Jurkat, Clone E6-1 (cell line): ENCODE measurements around the gene KLF13.
A peak's percentile ranks its signal among the peaks of the same experiment; 100 is the strongest.

Experiments
- DNase-seq: peaks from one replicate; pipeline ENCODE4 v3.0.0-alpha.2; 2011; ENCODE audit warnings: low read depth, low spot score
- H3K4me3 ChIP-seq: 2 replicates; pipeline ENCODE4 v1.5.1; 2011; ENCODE audit warnings: mild to moderate bottlenecking, low read length, control low read depth, moderate library complexity

KLF13 gene

DNA sequence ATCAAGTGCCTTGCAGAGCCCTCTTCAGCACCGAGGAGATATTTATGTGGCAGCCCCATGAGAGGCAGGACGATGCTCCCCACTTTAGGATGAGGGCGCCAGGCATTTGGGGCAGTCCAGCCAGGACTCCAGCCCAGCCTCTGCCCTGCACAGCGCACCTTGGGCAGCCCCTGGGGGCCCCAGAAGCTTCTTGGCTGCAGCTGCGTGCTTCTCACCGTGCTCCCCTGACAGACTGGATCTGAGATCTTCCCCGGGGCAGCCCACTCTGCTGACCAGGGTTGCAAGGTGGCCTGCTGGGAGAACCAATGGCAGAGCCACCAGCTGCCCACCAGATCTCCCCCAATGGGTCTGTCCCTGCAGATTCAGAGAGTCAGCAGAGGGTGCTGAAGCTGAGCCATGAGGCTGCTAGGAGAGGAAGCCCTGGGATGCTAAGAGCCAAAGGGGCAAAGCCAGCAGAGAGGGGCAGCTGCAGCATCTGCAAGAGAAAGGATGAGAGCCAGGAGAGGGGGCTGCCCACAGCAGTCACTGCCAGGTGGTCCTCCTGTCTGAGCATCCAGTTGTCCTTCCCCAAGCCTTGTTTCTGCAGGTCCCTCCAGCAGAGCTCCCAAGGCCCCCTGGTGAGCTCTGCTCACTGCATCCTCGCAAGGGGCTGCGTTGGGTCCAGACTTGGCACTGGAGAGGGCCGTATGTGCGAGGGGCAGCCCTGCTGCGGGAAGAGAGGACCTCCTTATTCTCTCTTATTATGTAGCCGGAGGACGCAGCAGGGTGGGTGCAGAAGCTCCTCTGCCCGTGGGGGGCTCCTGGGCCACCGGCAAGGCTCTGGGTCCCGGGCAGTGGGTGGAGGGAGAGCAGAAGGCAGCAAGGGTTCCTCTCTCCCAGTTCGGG, 14.7 kb upstream of the KLF13 start:
- H3K4me3 ChIP-seq: no peak overlapping the region
- DNase-seq: no peak

DNA sequence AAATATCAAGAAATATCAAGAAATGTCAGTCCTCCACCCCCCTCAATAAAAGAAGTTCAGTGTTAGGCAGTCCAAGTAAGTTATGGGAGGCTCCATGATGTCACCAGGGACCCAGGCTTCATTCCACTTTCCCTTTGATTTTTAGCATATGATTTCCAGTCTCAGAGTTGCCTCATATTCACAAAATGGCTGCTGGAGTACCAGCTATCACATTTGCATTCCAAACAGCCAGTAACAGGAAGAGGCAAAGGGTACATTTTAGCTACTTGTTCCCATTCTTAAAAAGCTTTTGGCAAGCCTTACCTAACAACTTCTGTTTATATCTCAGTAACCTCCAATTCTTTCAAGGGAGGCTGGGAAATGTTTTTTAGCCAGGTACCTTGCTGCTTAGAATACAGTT, 13.4 kb upstream of the KLF13 start:
- DNase-seq: no peak
- no peak overlapping the region for H3K4me3 ChIP-seq

DNA sequence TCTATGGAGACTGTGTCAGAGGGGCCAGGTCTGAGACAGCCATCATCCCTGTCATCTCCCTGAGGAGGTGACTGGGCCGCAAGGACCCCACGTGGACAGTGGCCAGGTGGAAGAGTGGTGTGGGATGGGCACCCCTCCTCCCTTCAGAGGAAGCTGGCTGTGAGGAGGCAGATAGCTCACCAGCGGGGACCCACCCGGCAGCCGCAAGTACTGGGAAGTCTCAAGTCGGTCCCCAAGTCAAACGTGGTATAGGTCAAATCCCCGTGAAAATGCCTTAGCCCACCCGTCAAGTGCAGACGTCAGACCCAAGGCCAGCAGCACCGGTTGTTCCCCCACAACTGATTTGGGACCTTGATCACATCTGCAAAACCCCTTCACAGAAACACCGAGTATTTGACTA, 12.3 kb upstream of the KLF13 start:
- no peak for DNase-seq
- H3K4me3 ChIP-seq: no peak overlapping the region

DNA sequence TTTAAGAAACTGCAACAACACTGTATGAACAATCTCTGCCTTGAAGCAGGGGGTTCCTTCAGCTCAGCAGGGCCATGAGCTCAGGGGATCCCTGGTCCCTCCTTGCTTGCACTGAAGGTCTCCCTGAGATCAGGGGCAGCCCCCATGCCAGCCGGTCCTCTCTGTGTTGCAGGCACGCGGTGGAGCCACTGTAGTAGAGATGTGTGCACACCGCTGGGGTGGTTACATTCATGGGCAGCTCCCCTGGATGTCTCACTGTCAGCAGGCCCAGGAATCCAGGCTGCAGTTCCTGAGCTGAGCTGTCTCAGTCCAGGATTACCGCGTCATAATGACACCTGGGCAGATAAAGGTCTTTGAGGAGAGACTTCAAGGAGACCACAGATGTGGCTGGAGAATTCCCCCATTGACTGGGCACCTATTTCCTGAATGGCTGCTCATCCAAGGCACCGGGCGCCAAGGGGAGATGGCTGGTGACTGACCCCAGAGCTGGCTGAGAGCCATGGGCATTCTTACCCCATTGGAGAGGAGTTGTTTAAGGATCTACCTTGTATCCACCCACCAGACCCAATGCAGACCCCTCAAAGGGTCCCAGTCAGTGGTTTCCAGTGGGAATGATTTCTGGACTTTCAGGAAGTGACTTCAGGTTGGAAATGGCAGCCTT, 10.4 kb upstream of the KLF13 start:
- no peak for DNase-seq

DNA sequence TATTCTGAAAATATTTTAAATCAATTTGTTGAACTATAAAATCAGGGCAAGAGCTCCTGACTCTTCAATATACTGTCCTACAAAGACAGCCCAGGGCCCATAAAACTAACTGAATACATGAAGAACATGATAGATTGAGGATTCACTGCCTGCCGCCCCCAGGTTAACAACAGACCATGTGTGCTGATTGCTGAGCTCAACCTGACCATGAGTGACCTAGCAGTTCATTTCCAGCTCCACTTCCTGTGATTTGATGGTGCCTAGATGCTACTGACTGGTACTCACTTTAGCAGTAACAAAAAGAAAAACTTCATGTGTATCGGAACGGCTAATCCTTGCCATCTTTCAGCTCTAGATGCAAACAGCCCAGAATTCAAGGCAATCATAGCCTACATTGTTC, 9.6 kb upstream of the KLF13 start:
- DNase-seq: no peak
- no peak overlapping the region for H3K4me3 ChIP-seq

More for the DNA sequence above, 10.4 kb upstream of the KLF13 start:
- no peak overlapping the region for H3K4me3 ChIP-seq

DNA sequence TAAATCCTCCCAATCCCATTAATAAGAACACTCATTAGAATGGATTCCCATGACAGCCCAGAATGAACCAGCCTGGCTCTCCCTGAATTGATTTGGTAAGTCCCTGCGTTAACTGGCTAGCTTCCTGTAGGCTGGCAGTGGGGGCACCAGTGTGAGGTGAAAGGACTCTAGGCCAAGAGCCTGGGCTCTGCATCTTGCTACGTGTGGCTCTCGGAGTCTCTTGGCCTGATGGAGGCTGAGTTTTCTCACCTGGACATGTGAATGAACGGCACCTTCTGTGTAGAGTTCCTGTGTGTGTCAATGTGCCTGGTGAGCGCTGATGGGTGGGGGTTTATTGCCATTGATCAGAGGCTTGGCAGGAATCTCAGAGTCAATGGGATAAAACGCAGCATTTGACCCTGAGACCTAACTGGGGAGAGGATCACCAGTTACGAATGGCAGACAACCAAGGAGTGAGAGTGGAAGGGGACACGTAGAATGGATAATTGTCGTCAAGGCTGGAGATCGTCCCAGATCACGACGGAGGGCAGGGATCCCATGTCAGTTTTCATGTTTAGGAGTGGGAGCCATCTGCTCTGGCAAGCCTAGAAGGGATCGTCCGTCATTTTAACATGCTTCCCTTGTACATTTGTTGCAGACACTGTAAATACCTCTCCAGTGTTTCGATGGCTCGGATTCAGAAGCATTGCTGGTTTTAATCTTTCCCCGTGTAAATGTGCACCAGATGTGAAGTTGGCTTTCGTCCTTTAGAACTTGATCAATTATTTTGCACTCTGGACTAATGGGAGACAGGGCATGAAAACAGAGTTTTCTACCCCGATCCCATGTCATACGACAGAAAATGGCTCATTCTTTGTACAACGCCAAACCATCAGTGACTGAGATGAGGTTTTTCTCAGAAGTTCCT, 9.0 kb upstream of the KLF13 start:
- no peak overlapping the region for H3K4me3 ChIP-seq
- DNase-seq: no peak

DNA sequence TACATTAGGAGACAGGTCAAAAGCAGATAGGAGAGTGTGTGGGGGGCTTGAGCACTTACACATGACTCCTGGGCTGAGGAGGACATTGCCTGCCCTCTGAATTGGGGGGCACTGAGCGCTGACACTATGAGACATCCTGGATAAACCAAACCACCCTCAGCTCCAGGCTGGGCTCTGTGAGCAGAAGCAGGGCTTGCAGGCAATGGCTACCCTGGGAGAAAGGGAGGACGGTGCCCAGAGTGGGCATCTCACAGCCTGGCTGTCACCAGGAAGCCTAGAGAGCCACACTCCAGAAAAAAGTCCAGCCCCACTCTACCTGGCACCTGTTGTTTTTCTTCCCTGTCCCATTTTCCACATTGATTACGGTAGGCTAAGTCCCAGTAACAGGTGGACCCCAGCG, 8.2 kb upstream of the KLF13 start:
- no peak for DNase-seq
- H3K4me3 ChIP-seq: no peak overlapping the region

DNA sequence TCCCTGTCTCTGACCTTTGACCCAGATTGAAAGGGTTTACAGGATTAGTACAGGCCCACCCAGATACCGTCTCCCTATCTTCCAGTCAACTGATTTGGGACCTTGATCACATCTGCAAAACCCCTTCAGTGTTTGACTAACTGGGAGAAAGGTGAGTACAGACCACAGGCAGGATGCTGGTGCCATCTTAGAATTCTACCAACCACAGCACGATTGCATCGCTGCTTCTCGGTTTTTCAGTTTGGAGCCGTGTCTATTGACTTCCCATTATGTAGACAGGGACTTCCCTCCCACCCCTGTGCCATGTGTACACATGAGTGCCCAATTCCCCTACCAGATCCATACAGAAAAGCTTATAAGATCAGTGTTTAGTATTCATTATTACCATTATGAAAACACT, 6.6 kb upstream of the KLF13 start:
- H3K4me3 ChIP-seq: no peak overlapping the region
- peak; percentile 67 for DNase-seq

DNA sequence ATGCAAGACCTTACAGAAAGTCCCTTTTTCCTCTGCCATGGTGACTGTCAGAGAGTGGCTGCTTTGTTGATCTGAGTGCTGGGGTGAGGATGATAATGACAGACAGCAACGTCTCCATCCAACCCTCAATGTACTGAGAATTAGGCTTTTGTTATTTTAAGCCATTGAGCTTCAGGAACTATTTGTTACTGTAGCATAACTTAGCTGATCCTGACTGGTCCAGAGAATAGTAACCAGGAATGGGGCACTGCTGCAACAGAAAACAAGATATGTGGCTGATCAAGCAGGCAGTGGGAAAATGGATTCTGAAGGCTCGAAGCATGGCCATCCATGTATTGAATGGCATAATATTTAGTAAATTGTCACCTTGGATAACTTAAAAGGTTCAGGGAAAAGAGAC, 5.2 kb upstream of the KLF13 start:
- H3K4me3 ChIP-seq: no peak overlapping the region
- DNase-seq: no peak

DNA sequence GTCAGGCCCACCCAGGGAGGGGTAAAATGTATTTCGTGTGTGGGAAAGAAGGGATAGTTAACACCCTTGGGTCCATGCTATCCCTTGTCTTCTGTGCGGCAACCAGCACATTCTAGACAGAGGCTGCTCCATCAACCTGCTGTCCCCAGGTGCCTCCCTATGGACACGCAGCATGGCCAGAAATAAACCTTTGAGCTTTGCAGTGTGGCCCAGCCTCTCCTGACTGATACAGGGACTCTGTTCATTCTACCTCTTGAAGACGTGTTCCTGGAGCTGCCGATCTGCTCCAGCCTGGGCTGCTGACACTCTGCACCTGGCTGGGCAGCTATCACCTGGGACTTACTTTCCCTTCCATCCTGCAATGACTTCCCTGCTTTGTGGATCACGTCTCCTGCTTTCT, 4.1 kb upstream of the KLF13 start:
- no peak for DNase-seq
- H3K4me3 ChIP-seq: no peak overlapping the region

DNA sequence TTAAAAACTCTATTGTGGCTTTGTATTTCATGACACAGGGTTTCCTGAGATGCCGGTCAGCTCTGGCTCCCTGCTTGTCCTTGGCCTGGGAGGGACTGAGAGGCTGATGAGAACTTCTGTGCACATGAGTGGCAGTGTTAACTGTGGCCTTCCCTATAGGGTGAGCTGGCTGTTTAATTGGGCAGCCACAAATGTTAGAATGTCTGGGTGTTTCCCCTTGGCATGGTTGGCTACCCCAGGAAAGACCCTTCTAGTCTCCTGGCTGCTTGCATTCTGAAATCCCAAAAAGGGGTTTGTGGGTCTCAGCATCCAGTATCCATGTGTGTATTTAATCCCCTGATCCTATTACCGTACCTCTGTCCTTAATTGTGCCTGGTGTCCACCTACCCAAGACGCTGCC, 3.0 kb upstream of the KLF13 start:
- no peak overlapping the region for H3K4me3 ChIP-seq
- no peak for DNase-seq

DNA sequence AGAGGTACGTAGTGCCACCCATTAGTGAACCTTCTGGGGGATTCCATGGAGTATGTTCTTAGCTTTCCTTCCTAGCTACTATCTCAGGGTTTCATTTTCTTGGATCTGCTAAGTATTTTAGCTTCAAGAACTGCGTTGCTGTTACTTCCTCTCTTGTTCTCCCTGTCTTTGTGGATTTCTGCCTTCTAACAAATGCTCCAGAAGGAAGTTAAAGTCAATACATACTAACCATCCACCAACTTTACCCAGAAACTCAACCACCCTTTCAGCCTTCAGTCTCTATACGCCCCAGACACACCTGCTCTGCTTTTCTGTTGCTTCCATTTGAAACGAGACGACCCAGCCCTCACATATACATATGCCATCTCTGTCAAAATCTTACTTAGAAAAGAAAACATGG, 2.4 kb upstream of the KLF13 start:
- no peak overlapping the region for H3K4me3 ChIP-seq
- DNase-seq: no peak

DNA sequence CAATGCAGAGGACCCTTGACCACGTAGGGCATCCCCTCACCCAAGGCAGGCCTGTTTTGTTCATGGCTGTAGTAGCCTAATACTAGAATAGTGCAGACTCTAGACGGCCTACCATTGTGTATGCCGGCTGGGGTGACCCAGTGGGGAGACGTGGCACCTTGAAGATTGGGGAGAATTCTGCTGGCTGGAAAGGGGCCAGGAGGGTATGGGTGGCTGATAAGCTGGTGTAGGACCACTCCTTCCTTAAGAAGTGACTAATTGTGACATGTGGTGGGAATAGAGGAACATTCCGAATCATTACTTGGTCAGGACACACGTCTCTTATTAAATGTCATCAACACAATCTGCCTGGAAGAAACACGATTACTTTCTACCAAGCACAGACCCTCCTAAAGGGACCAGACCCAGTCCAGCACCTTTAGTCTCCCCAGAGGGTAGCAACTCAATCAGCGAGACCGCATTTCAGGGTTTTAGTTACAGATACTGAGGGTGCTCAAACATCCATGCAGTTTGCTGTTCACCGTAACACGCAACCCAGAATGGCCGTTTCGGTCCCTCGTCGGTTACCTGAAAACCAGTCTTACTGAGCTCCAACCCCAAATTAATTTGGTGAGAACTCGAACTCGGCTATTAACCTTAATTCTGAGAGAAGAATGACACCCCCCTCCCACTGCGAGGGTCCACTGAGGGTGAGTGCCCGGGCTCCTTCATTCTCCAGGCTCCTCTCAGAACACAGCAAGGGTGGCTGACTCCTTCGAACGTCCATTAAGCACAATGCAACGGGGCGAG, 1.6 kb upstream of the KLF13 start:
- DNase-seq: no peak
- H3K4me3 ChIP-seq: peak overlapping the region; percentile 62

DNA sequence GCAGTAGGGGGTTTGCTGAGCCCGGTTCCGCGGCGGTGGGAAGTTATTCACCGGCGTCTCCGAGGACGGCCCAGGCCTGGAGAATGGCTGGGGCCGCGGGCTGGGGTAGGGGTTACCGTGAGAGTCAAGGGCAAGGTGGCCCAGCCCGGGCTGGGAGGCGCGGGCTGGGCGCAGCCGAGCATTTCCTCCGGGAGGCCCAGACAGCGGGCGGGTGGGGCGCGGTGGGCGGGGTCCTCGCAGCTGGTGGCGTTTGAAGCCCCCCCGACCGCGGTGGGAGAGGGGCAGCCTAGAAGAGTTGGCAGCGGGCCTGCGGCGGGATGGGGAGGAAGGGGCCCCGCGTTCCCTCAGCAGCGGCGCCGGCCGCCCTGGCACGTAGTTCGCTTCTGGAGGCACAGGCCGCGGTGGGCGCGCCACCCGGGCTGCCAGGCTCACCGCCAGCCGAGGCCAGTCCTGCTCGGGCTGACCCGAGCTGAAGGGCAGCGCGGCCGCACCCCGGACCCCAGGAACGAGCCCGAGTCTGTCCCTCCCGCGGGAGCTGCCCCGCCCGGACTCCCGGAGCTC, 960 bp upstream of the KLF13 start:
- DNase-seq: peak; percentile 71
- H3K4me3 ChIP-seq: peak overlapping the region; percentile 62

DNA sequence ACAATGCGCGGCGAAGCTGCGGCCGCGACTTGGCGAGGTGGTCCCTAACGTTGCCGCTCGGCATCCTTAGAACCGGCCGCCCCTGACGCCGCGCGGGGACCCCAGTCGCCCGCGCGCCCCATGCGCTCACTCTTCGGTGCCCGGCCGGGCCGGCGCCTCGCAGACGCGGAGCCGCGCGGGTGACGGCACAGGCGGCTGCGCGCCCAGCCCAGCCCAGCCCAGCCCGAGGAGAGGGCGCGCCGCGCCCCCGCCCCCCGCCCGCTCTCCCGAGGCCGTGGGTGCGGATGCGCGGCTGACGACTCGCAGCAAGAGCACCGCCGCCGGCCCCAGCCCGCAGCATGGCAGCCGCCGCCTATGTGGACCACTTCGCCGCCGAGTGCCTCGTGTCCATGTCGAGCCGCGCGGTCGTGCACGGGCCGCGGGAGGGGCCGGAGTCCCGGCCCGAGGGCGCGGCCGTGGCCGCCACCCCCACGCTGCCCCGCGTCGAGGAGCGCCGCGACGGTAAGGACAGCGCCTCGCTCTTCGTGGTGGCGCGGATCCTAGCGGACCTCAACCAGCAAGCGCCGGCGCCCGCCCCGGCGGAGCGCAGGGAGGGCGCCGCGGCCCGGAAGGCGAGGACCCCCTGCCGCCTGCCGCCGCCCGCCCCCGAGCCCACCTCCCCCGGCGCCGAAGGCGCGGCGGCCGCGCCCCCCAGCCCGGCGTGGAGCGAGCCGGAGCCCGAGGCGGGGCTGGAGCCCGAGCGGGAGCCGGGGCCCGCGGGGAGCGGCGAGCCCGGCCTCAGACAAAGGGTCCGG, 437 bp downstream of the KLF13 start:
- DNase-seq: no peak
- peak overlapping the region; percentile 55 for H3K4me3 ChIP-seq

DNA sequence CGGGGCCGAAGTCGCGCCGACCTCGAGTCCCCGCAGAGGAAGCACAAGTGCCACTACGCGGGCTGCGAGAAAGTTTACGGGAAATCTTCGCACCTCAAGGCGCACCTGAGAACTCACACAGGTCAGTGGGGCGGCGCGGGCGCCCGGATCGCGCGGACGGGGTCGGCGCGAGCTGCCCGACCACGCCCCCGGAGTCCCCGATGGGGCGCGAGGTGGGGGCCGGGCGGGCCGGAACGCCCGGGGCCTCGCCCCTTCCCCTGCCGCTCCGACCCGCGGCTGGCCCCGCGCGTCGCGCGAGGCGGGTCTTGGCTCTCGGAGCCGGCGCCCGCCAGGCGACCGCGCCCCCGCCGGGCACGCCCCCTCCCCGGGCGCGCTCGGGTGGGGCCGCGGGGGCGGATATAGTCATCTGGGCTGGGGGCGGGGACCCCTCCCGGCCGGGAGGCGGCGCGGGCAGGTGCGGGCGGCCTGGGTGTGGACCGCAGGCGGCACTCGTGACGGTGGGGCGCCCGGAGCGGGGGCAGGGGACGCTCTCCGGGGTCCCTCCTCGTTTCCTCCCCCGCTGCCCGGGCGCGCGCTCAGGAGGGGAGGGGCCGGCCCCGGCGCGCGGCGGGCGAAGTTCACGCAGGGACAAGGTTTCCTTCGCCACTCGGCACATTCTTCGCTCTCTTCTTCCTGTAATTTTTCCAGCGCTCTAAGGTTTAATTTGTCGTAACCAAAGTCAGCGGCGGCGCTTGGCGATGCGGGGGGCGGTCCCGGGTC, 1.2 kb downstream of the KLF13 start:
- no peak for DNase-seq
- H3K4me3 ChIP-seq: peak overlapping the region; percentile 56

DNA sequence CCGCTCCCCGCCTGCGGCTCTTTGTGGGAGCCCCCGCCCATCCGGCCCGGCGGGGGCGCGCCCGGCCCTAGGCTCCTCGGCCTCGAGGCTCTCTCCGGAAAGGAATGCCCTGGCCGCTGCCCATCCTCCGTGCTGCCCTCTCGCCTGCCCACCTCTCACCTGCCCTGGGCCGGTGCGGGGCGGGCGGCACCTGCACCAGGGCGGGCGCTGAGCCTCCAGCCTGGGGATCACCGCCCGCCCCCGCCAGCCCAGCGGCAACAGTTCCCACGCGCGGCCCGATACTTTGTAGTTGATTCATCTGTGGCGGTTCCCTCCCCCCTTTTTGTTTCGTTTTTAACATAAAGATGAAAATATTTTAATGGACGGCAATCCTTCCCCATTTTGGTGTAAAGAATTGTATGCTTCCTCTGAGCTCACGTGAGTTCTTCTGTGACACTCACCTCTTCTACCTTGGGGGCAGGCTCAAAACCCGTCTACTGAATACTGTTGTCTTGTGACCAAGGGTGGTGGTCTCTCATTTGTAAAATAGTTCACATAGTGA, 1.9 kb downstream of the KLF13 start:
- no peak for DNase-seq
- peak overlapping the region; percentile 56 for H3K4me3 ChIP-seq
